GM19324 (cell line): ENCODE results near the gene LRRC51.

Source experiments
- ATAC-seq: cut with Tn5 transposase; IDR thresholded peaks from one replicate; pipeline ENCODE4 v1.9.1; 2021; ENCODE audit warnings: mild to moderate bottlenecking, moderate library complexity; ENCODE audit not compliant: unreplicated experiment, low FRiP score

The LRRC51 gene, protein sequence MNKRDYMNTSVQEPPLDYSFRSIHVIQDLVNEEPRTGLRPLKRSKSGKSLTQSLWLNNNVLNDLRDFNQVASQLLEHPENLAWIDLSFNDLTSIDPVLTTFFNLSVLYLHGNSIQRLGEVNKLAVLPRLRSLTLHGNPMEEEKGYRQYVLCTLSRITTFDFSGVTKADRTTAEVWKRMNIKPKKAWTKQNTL

DNA sequence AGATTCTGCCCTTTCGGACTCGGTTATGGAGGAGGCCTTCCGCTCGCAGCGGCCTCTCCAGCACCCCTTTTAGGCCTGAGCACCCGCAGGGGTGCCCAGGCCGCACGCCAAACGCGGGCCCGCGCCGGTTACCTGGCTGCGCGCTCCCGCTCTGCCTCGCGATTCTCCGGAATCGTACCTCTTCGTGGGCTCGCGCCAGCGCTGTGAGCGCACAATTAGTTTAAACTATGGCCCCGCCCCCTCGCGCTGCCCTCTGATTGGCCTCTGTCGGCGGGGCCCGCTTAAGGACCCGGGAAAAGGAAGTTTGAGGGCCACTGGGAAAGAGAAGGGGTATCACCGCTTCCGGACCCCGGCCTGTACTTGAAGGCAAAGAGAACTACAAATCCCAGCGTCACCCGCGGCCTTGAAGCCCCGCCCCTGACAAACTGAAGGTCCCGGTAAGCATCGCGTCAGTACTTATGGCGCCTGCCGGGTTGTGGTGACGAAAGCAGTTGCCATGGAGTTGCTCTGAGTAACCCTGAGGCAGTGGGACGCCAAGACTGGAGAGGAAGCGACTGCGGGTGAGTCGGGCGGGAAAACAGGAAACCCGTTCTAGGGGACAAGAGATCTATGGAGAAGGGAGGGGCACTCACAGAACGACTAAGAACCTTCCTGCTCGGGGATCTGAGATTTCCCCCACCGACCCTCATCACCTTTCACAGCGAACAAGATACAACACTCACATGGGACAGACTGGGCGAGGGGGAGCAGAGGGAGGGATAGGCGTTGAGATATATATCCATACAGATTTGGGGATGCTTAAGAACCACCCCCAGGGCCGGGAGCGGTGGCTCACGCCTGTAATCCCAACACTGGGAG is at the start of gene LRRC51, which contains the start of gene NUMA1:
TSS of gene LRRC51 (plus strand) at position 525 of the 858 bp plus-strand sequence. CDS start 8,234 bp downstream, outside the sequence.
TSS of gene NUMA1 (minus strand) at position 217 of the 858 bp plus-strand sequence. CDS start 44,599 bp downstream, outside the sequence.
- ATAC-seq = peak; percentile 96

DNA sequence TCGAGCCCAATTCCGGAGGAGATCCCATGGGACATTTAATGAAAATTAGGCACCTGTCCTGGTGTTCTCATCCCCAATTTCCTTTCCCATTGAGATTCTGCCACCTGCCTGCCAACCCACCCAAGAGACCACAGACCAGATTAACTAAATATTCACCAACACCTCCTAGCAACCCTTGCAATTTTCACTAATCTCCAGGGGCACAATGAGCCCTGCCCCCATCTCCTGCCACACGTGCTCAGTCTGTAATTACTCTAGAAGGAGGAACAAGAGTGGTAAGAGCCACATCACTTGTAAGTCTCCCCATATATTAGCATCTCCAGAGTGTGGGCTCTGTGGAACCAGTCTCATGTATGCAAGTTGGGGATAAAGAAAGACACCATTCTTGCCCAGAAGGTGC is 44.0 kb upstream of the LRRC51 start:
- ATAC-seq = no peak

DNA sequence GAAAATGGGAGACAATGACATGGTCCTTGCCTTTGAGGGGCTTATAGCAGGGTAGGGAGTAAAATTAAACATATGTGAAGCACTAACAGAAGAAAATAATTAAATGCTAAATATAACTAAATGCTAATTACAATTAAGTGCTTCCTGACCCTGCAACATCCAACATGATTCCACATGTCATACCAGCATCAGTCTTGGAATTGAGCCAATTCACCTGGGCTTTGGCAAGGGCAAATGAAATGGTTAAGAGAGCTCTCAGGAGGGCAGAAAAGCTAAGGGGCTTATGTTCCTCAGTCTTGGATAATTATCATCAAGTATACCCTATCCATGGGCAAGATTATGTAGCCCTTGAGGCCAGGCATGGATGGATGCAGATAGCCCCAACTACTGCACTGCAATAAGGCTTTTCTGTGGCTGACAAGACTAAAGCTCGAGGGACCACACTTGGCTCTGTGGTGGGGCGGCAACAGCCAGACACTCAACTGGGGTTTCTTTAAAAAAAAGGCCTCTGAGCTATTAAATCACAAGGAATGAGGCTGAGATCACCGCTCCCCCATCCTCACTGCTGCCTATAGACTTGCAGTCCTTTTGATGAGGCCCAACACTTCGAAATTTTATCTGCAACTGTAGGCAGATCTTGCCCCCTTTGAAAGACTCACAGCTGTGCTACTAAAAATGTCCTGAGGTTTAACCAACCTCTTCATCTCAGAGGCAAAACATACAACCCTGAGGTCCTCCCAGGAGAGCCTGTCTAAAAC is 42.9 kb upstream of the LRRC51 start:
- ATAC-seq = no peak

DNA sequence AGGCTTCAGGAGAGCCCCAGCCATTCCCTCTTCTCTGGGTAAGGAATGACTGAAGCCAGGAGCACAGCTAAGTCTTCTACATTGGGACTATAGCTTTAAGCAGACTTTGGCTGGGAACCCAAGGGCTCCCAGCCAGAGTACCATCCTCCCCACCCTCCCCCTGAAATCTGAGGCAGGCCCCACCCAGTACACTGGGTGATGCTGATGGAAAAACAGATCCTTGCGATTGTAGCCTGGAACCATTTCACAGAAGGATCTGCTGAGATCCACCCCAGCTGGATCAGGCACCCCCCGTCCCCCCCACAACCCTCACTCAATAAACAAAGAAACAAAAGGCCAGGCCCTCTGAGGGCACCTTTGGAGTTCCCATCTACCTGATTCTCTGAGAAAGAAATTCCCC is 42.2 kb upstream of the LRRC51 start:
- no peak for ATAC-seq

DNA sequence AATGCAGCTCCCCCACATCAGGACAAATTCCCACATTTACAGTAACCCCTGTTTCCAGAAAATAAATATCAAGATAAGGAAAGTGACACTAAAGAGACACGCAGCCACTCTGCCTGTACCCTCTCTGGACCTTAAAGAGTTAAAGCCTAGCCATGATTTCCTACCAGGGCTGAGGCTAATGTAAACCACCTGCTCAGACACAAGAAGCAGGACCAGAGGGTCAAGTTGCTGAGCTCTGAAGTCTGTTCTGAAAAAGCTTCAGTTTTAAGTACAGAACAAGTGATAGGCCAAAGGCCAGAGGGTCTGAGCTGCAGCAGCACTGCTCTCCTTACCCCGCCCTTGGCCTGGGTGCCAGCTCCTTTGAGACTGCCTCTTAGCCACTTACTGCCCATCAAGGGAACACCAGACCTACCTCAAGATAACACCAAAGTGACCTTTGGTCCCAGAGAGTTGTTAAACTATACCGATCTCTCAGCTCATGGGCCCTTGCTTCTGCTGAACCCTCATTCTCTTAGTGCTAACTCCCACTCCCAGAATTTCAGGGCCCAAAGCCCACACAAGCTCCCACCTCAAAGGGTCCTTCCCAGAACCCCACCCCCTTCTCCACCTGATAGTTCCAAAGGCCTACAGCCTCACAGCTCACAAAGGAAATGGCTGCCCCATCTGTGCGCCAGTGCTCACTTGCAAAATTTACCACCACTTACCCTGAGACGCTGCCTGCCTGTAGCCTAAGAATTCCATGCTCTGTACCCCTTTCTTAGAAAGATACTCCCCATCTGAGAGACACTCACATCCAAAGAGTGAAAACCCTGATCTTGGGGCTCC is 41.4 kb upstream of the LRRC51 start:
- no peak for ATAC-seq

DNA sequence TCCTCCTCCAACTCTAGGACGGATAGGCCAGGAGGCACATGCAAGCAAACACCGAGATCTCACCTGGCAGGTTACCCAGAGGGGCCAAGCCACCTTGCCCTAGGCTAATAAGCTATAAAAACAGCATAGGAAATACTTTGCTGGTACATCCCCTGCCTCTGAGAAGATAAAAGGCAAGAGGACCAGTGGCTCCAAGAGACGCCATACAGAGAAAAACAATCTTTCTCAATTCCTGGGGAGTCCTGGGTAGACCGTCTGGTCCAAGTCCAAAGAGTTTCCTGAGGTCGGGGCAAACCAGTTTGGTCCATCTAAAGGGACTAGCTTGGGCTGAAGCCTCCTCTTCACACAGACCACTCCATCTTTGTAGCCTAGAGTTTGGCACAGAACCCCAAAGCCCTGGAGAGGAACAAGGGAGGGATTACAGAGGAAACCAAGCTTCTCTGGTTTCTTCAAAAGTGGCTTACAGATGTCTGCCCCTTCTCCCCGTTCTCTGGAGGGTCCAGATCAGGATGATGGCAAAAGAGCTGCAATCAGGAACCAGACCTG is 40.7 kb upstream of the LRRC51 start:
- no peak for ATAC-seq

DNA sequence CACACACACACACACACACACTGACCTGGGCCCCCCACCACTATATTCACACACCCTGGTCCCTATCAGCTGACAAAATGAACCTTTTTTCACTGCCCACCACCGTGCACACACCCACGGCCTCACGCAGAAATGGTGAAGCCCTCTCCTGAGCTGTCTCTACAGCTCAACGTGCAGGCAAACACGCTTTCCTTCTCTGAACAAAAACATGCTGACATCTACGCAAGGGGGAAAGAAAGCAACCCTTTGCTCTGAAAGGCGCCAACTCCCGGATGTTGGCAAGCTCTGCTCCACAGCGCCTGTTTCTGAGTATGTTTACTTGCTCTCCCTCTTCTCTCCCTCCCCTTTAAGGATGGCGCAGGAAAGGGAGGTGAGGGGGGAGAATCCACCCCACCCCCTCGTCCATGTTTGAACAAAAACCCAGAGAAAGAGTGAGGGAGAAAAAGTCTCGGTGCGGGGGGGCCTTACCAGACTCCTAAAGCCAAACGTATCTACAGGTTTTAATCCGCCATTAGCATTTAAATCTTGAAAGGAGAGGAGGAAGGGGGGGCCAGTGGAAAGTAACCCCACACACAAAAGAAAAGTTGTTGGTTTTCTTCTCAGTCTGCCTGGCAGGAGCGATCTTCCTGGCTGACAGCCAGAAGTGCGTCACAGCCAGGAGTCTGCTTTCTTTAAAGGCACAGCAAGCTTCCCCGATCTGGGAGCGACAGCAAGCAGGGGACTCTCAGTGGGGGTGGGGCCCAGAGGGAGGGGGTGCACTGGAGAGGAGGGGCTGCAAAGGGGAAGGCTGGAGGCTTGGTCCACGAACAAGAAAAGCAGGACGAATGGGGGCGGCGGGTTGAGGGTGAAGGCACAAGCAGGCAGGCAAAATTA is 39.9 kb upstream of the LRRC51 start:
- no peak for ATAC-seq

DNA sequence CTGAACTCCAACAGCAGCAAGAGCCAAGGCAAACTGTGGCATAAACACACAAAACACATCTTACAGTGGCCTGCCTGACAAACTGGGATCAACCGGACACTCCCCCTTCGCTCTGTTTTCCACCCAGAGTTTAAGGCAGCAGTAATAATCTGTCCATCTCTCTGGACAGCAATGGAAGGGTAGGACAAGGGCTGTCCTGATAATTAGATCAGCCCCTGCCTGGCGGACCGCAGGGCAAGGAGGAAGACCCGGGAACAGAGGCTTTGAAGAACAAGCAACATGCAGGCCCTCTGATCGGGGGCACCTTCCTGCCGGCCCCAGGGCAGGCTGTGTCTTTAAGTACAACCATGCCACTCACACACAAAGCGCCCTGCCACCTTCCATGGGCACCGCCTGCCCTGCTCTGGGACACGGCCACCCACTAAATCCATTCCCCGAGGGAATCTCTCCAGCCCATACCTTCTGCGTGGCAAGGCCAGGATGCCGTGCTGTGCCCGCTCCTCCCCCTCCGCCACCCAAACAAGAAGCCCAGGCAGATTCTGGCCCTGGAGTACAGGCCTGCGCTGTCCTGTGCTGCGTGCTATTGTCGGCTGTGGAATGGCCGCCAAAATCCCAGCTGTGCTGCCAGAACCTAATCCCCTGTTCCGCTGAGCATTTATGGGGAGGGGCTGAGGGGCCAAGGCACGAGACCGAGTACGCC is 39.1 kb upstream of the LRRC51 start:
- ATAC-seq = no peak

DNA sequence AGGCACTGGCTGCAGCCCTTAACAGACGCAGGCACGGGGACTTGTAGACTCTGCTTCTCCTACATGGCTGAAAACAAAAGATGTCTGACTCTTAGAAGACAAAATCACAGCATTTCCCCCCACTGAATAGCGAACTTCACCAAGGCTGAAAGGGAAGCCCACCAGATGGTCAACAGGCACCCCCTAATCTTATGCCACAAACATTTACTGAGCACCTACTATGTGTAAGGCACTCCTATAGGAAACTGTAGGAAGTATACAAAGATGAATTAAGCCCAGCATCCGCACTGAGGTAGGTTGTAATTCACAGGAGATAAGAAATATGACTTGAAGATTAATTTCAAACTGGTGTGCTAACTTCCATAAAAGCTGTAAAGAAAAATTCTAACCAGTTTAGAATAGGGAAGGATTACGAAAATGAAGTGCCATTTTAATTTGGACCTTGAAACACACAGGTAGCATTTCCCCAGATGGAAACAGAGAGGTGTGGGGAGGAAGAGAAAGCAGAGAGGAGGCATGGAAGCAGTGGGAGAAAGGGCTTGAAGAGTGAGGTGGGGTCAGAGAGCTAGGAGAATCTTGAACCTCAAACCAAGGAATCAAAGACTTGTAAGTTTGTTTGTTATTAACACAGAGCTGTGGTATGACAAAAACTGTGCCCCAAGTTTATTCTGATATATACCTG is 38.4 kb upstream of the LRRC51 start:
- ATAC-seq = no peak

DNA sequence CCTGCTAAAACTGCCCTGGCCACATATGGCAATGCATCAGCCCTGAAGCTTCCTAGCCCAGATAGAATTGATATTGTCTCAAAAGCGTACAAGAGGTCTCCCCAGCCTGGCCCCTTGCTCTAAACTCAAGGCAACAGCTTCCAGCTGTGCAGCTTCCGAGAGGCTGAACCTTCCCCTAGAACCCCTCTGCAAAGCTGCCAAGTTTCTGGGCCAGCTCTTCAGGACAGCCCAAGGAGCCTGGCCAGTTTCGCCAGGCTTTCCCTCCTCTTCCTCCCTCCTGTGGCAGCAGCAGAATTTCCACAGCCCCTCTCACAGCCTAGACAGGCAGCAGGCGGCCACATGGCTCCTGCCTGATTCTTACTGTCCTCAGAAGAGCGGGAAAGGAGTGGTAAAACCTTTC is 34.8 kb upstream of the LRRC51 start:
- ATAC-seq = no peak

DNA sequence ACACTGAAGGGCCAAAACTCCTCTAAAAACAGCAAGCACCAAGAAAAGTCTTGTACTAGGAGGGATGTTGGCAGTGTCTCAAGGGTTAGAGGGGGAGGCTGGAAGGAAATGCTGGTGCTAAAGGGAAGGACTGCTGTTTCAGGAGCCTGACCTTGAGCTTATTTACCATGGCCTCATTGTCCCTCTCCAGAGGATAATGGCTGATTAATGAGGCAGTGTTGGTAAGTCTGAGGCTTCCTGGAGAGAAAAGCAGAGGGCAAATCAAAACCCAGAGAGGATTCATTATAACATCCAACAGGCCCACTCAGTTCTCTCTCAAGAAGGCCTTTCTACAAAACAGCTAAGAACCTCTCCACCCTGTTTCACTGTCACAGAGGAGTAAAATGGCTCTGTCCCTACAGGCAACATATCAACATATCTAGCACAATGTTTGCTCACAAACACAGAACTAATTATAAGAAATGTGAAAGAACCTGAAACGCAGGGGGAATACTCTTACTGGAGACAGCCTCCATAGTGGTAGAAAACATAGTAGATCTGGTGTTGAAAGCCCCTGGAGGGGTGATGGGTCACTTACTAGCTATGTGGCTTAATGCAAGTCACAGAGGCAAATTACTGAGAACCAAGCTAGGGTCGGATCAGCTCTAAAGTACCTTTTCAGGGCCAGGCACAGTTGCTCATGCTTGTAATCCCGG is 31.7 kb upstream of the LRRC51 start:
- ATAC-seq = no peak

DNA sequence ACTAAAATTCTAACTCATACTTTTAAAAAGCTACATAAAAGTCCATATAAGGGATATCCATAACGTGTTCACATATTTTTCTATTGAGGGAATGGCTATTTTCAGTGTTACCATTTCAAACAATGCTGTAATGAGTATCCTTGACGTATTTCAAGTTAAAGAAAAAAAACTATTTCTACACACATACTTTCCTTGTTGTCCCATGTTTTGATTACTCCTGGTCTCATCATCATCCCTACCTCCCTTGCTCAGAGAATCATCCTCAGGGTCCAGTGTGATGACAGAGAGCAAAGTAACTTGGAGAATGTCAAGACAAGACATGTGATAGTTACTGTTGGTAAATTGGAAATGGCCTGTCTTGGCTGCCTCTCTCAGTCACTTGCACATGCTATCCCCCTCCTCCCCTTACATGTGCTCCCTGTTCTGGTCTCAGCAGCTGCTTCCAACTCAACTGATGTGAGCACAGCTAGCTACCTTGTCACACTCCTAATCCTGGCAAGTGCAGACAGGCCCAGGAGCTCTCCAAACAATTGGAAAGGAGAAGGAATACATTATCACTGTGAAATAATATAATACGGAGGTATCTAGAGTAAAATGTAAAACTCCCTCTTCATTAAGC is 22.1 kb upstream of the LRRC51 start:
- ATAC-seq = no peak

DNA sequence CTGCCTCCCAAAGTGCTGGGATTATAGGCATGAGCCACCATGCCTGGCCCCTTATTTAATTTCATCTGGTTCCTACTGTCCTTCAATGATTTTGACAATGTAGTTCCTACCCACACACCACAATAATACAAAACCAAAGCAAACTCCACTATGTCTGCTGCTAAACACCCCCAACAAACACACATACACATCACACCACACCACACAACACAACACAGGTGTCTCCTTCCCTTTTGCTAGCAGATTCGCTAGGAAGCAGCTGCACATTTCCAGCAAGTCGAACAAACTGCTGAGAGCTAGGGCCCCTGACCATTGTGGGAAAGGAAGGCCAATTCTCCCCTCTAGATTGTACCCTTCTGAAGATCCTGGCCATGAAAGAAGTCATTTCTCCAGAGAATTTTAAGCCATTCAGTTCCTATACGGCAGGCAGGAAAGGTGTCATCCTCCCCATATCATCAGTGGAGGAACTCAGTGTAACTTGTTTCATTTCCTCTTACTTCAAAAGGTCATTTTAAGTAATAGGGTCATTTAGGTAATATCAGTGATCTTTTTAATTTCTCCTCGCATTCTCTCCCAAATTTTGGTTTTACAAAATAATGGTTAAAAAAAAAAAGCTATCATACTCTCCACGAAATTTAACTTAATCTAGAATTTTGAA is 18.8 kb upstream of the LRRC51 start:
- ATAC-seq = no peak

DNA sequence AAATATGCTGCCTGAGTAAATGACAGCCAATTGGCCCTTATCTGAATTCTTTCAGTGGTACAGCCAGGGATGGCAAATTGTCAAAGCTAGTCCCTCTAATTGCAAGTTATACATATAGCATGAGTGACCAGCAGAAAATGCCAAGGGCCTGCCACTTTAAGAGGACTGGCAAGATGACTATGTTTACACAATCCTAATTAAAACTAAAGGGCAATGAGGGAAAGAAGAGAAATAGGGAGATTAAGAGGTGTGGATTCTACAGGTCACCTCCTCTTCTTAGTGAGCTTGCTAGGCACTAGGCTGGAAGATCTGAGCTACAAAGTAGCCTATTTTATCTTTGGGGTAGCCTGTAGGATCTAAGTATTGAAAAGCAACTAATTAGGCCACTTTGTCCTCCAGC is 13.8 kb upstream of the LRRC51 start:
- no peak for ATAC-seq

DNA sequence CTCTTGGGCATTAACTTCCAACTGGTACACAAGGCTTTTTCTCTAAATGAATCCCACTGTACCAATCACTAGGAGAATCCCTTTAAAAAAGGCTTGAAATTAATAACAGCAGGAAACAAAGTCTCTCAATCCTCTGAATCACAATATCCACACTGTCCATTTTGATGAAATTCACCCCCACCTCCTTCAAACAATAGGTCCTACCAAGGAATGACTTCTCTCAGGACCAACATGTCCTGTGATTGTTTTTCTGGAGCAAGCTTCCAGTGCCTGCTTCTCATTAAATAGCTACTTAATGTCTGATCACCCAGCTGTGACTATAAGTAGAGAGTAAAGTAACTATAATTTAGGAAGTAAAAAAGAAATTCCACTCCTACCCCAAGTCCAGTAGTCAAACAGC is 13.4 kb upstream of the LRRC51 start:
- no peak for ATAC-seq

DNA sequence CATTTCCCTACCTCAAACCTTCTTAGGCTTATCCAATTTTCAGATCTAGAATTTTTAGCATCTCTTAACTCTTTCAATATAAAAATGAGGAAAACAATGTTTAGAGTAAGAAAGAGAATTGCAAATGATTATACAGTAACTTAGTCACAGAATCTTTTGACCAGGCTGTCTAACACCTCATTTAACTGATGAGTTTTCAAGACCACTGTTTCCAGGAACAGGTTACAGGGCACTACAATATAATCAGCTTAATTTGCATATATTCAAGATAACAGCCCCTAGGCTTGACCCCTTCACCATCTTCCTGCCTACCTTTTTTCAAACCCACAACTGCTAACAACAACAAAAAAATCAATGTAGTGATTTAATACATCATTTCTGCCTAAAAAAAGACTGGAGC is 13.0 kb upstream of the LRRC51 start:
- no peak for ATAC-seq
